ENCODE data around the gene SMARCAL1. TPM values are rescaled to one million over a fixed set of nuclear protein-coding genes. Genes with fewer than 3 reads are reported as not detected.

Gene SMARCAL1
- polyA plus RNA-seq, 1 donor from 2014 or later: 7.5 TPM

DNA sequence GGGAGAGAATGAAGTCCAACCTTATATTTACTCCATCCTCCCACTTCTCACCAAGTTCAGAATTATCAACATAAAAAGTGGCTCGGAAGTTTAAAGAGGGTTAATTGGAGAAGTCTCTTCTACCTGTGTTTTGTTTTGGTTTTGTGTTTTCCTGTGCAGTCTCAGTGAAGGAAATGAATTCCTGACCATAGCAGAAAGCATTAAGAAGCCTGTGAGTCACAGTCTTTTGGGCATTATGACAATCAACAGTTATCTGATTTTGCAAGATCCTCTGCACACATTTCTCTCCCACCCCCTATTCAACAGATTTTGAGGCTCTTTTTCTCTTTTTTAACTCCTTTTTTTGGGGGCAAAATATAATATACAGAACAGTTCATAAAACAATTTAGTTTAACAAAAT lies 77.8 kb downstream of the SMARCAL1 start:
- no peak overlapping the region for H3K27ac ChIP-seq (ENCODE audit: low read length)
- no peaks in the 10 kb centered on the region for H3K9me2 ChIP-seq (ENCODE audit: insufficient read depth, low read length)
- H3K27me3 ChIP-seq (ENCODE audit: insufficient read depth, low read depth, low read length): no peaks in the 10 kb centered on the region
- no peaks in the 10 kb centered on the region for H3K9me3 ChIP-seq (ENCODE audit: low read length)
- H3K36me3 ChIP-seq (ENCODE audit: insufficient read depth, low read length): no peaks in the 10 kb centered on the region
- no peak overlapping the region for H3K4me2 ChIP-seq (ENCODE audit: low read length)
- H3F3A ChIP-seq (ENCODE audit: insufficient read depth, low read length, poor library complexity, severe bottlenecking): no peaks in the 10 kb centered on the region
- no peaks in the 10 kb centered on the region for H3K79me2 ChIP-seq (replicated peaks; ENCODE audit: insufficient read depth, low read length)
- H4K20me1 ChIP-seq (ENCODE audit: insufficient read depth): no peaks in the 10 kb centered on the region
- no peak overlapping the region for H2AFZ ChIP-seq (ENCODE audit: low read depth, low read length)
- TF ChIP-seq SMC3 (conservative IDR thresholded peaks at IDR 0.05; ENCODE audit: poor library complexity): no peak
- TF ChIP-seq, protein P1, sequence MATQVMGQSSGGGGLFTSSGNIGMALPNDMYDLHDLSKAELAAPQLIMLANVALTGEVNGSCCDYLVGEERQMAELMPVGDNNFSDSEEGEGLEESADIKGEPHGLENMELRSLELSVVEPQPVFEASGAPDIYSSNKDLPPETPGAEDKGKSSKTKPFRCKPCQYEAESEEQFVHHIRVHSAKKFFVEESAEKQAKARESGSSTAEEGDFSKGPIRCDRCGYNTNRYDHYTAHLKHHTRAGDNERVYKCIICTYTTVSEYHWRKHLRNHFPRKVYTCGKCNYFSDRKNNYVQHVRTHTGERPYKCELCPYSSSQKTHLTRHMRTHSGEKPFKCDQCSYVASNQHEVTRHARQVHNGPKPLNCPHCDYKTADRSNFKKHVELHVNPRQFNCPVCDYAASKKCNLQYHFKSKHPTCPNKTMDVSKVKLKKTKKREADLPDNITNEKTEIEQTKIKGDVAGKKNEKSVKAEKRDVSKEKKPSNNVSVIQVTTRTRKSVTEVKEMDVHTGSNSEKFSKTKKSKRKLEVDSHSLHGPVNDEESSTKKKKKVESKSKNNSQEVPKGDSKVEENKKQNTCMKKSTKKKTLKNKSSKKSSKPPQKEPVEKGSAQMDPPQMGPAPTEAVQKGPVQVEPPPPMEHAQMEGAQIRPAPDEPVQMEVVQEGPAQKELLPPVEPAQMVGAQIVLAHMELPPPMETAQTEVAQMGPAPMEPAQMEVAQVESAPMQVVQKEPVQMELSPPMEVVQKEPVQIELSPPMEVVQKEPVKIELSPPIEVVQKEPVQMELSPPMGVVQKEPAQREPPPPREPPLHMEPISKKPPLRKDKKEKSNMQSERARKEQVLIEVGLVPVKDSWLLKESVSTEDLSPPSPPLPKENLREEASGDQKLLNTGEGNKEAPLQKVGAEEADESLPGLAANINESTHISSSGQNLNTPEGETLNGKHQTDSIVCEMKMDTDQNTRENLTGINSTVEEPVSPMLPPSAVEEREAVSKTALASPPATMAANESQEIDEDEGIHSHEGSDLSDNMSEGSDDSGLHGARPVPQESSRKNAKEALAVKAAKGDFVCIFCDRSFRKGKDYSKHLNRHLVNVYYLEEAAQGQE (IDR thresholded peaks at IDR 0.05; ENCODE audit: borderline replicate concordance): no peak
- TF ChIP-seq POLR2AphosphoS5 (IDR thresholded peaks at IDR 0.05): no peak
- TF ChIP-seq EZH2 (IDR thresholded peaks at IDR 0.05; ENCODE audit: borderline replicate concordance, insufficient read depth, low read length, poor library complexity, severe bottlenecking): no peak
- TF ChIP-seq, protein P2, sequence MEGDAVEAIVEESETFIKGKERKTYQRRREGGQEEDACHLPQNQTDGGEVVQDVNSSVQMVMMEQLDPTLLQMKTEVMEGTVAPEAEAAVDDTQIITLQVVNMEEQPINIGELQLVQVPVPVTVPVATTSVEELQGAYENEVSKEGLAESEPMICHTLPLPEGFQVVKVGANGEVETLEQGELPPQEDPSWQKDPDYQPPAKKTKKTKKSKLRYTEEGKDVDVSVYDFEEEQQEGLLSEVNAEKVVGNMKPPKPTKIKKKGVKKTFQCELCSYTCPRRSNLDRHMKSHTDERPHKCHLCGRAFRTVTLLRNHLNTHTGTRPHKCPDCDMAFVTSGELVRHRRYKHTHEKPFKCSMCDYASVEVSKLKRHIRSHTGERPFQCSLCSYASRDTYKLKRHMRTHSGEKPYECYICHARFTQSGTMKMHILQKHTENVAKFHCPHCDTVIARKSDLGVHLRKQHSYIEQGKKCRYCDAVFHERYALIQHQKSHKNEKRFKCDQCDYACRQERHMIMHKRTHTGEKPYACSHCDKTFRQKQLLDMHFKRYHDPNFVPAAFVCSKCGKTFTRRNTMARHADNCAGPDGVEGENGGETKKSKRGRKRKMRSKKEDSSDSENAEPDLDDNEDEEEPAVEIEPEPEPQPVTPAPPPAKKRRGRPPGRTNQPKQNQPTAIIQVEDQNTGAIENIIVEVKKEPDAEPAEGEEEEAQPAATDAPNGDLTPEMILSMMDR (IDR thresholded peaks at IDR 0.05; ENCODE audit: poor library complexity, severe bottlenecking): no peak
- no peak for TF ChIP-seq MXI1 (conservative IDR thresholded peaks at IDR 0.05; ENCODE audit: poor library complexity, severe bottlenecking)
- no peak for TF ChIP-seq EP300 (conservative IDR thresholded peaks at IDR 0.05; ENCODE audit: poor library complexity, severe bottlenecking)
- TF ChIP-seq RAD21 (conservative IDR thresholded peaks at IDR 0.05): no peak
- no peak for TF ChIP-seq TAF1 (IDR thresholded peaks at IDR 0.05; ENCODE audit: low read depth)
- no peak overlapping the region for H3K9ac ChIP-seq (ENCODE audit: low read length)
- H3K4me3 ChIP-seq (ENCODE audit: low read length): no peak overlapping the region

DNA sequence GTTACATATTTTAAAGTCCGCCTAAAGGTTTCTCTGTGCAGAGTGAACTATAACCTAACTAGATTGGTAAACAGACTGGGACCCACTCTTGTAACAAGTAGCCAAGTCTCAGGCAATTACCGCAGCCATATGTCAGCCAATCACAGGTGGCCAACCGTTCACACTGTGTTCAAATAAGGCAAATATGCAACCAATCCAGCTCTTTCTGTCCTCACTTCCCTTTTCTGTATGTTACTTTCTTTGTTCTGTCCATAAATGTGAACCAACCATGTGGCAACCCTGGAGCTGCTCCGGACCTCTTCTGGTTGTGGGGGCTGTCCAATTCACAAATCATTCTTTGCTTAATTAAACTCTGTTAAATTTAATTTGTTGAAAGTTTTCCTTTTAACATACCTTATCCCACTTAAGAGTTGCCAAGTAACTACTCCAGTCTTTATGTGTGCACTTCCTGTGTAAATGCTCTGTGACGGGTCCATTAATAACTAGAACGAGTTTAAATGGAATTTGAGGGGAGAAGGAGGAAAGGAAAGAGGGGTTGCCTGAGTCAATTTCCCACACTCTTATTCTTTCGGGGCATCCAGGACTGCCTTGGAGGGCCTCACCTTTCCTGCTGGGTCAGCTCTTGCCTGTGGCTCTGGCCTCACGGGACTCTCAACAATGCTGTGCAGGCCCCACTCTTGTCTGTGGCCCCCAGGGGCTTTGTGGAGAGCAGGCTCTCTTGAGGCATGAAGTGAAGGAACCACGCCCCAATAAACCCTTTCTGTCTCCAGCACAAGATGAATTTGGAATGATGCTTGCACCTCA lies 79.7 kb downstream of the SMARCAL1 start:
- no peaks in the 10 kb centered on the region for H3F3A ChIP-seq (ENCODE audit: insufficient read depth, low read length, poor library complexity, severe bottlenecking)
- no peaks in the 10 kb centered on the region for H3K9me2 ChIP-seq (ENCODE audit: insufficient read depth, low read length)
- no peaks in the 10 kb centered on the region for H3K27me3 ChIP-seq (ENCODE audit: insufficient read depth, low read depth, low read length)
- H3K9me3 ChIP-seq (ENCODE audit: low read length): no peaks in the 10 kb centered on the region
- peak overlapping the region; percentile 26 for H3K4me2 ChIP-seq (ENCODE audit: low read length)
- no peak overlapping the region for H2AFZ ChIP-seq (ENCODE audit: low read depth, low read length)
- H3K9ac ChIP-seq (ENCODE audit: low read length): peak overlapping the region; percentile 48
- H3K36me3 ChIP-seq (ENCODE audit: insufficient read depth, low read length): no peaks in the 10 kb centered on the region
- TF ChIP-seq TAF1 (IDR thresholded peaks at IDR 0.05; ENCODE audit: low read depth): no peak
- no peak for TF ChIP-seq MXI1 (conservative IDR thresholded peaks at IDR 0.05; ENCODE audit: poor library complexity, severe bottlenecking)
- TF ChIP-seq, protein P1 (IDR thresholded peaks at IDR 0.05; ENCODE audit: borderline replicate concordance): no peak
- TF ChIP-seq POLR2AphosphoS5 (IDR thresholded peaks at IDR 0.05): no peak
- no peak for TF ChIP-seq RAD21 (conservative IDR thresholded peaks at IDR 0.05)
- TF ChIP-seq EZH2 (IDR thresholded peaks at IDR 0.05; ENCODE audit: borderline replicate concordance, insufficient read depth, low read length, poor library complexity, severe bottlenecking): no peak
- no peak for TF ChIP-seq EP300 (conservative IDR thresholded peaks at IDR 0.05; ENCODE audit: poor library complexity, severe bottlenecking)
- no peak for TF ChIP-seq SMC3 (conservative IDR thresholded peaks at IDR 0.05; ENCODE audit: poor library complexity)
- TF ChIP-seq, protein P2 (IDR thresholded peaks at IDR 0.05; ENCODE audit: poor library complexity, severe bottlenecking): no peak
- H3K27ac ChIP-seq (ENCODE audit: low read length): peak overlapping the region; percentile 85
- peak overlapping the region; percentile 49 for H3K4me3 ChIP-seq (ENCODE audit: low read length)
- no peaks in the 10 kb centered on the region for H4K20me1 ChIP-seq (ENCODE audit: insufficient read depth)
- no peaks in the 10 kb centered on the region for H3K79me2 ChIP-seq (replicated peaks; ENCODE audit: insufficient read depth, low read length)

Data from neural cell (in vitro differentiated cells).